Adrenal gland (tissue), 12 donors: ENCODE measurements around the gene MAZ. TPM values are rescaled to one million over a fixed set of nuclear protein-coding genes. Genes with fewer than 3 reads are reported as not detected.
"Not testable (repeated sequence)": the region's sequence is repeated elsewhere in the genome, so short reads cannot be mapped to it uniquely, and the experiment has no call there.

Experiments used
- DNase-seq, 7 donors: peaks; one replicate each; pipeline ENCODE4 v3.0.0-alpha.2; 2019 to 2020
- H3K27ac ChIP-seq, 5 donors: fragments of 200-600 bp; sonication (generic) in 4 of 5; 1 replicate in 3 of 5; 2 replicates in 2 of 5; pipeline versions ENCODE4 v1.5.1 to v1.8.0; 2016 to 2020; ENCODE audit warnings: mild to moderate bottlenecking in 1 of 5
- H3K27me3 ChIP-seq: fragments of 200-600 bp; 2 replicates; pipeline ENCODE4 v1.8.0; 2021
- H3K36me3 ChIP-seq, 2 donors: fragments of 200-600 bp; replicated peaks in 1 of 2; 1 replicate in 1 of 2; 2 replicates in 1 of 2; pipeline versions ENCODE4 v1.5.1 to v1.8.0; 2018 to 2022
- H3K4me1 ChIP-seq, 2 donors: fragments of 200-600 bp; replicated peaks in 1 of 2; 1 replicate in 1 of 2; 2 replicates in 1 of 2; pipeline versions ENCODE4 v1.5.1 to v1.8.0; 2018 to 2021
- H3K4me3 ChIP-seq, 4 donors: fragments of 200-600 bp; sonication (generic) in 3 of 4; one replicate each; pipeline ENCODE4 v1.5.1; 2016 to 2018
- H3K9me3 ChIP-seq, 3 donors: fragments of 200-600 bp; sonication (generic) in 1 of 3; replicated peaks in 1 of 3; 1 replicate in 2 of 3; 2 replicates in 1 of 3; pipeline versions ENCODE4 v1.5.1 to v1.8.0; 2016 to 2021
- CTCF ChIP-seq, 6 experiments: fragments of 450-650 bp in 4 of 6; fragments of 200-600 bp in 2 of 6; sonication (generic) in 1 of 6; IDR thresholded peaks; 1 replicate in 5 of 6; 2 replicates in 1 of 6; pipeline versions ENCODE4 v1.5.1 to v1.8.0; 2016 to 2021; ENCODE audit warnings: antibody characterized with exemption in 6 of 6, mild to moderate bottlenecking in 2 of 6, moderate library complexity in 1 of 6
- POLR2A ChIP-seq, 2 donors: fragments of 450-650 bp; IDR thresholded peaks; one replicate each; pipeline ENCODE4 v1.6.1; 2017; ENCODE audit warnings: antibody characterized with exemption in 2 of 2, mild to moderate bottlenecking in 2 of 2, moderate library complexity in 1 of 2
- WGBS, 4 donors: extraction: QIAGEN DNeasy Blood & Tissue Kit in 2 of 4; methylation state at CpG; one replicate each; pipeline versions ENCODE4 v1.1.5 to v1.1.7; 2013 to 2017; 5-methylcytosine and 5-hydroxymethylcytosine counted together
- intact Hi-C, 2 donors: fragments of 100-400 bp; cut with DNase I; formaldehyde crosslinking; loops; one replicate each; pipeline versions ENCODE4 v1.14.1 to v1.15.0; 2022 to 2023
- polyA plus RNA-seq, 3 donors: library from polyadenylated mRNA; stranded (reverse); fragments of 200-250 nt in 2 of 3; fragments of 350-450 nt in 1 of 3; fragmentation: Illumina TruSeq in 1 of 3; extraction: RNeasy Lipid Tissue Mini Kit (QIAGEN cat#74804) in 1 of 3; gene quantifications; one replicate each; pipeline ENCODE4 v1.2.3, GENCODE V29; 2013 to 2014
- total RNA-seq, 9 donors: library from RNA; depleted of rRNA in 4 of 9; stranded (reverse); fragments of >200 nt in 4 of 9; fragments of 120-200 nt in 1 of 9; fragmentation: NEBNext Ultra II Directional in 1 of 9; extraction: Animal tissue kit (Norgen Biotek cat#: 25700) in 1 of 9; gene quantifications; one replicate each; pipeline versions ENCODE4 v1.1.0 to v1.2.4, GENCODE V29; 2013 to 2023
- donor health status: healthy with polysubstance abuse.
- donor health status: Bipolar disorder and iron deficiency.
- donor health status: DM: yes; HTN: yes; CAD: no.
- donor health status: DM: no; HTN: no; CAD: no.
- donor health status: DM: no; HTN: no; CAD: no.
- donor health status: DM: yes; HTN: yes; CAD: no.

The MAZ gene
- total and polyA plus RNA-seq, 12 donors = 78.8 to 304 (median 143) TPM

GRCh38 chr16:29777576-29778350 is 28.6 kb upstream of the MAZ start, which contains the start of gene ZG16:
TSS of gene ZG16 (plus strand) at chr16:29778256. CDS start at chr16:29779267, 1,011 bp downstream.
- no peaks in the 10 kb centered on the region for H3K36me3 ChIP-seq
- WGBS, 4 donors = 71 to 85% (median 76%) methylated on average over 9 to 10 of the region's 10 CpGs
- H3K9me3 ChIP-seq = no peaks in the 10 kb centered on the region
- DNase-seq = no peak
- no peak within 1 kb of the TSS for H3K4me3 ChIP-seq
- H3K27ac ChIP-seq = no peak within 1 kb of the TSS
- no peaks in the 10 kb centered on the region for H3K4me1 ChIP-seq
- intact Hi-C loops = loop anchor here in 1 of 2 donors (10.0 kb wide), 1 partner anchor 83 kb away; no protein-coding TSS in a partner anchor
- TF ChIP-seq CTCF (IDR thresholded peaks at IDR 0.05) = no peak
- no peak for TF ChIP-seq POLR2A (IDR thresholded peaks at IDR 0.05)
- no peaks in the 10 kb centered on the region for H3K27me3 ChIP-seq

GRCh38 chr16:29779474-29779873 is 26.9 kb upstream of the MAZ start:
- Histone ChIP-seq H3K27ac (no peak overlapping the region), H3K27me3 (no peaks in the 10 kb centered on the region), H3K36me3 (no peaks in the 10 kb centered on the region), H3K4me1 (no peaks in the 10 kb centered on the region), H3K9me3 (no peaks in the 10 kb centered on the region), H3K4me3 (no peak overlapping the region)
- 56 to 75% (median 69%) methylated on average over 10 of the region's 10 CpGs for WGBS, 4 donors
- intact Hi-C loops = loop anchor here in 1 of 2 donors (10.0 kb wide), 1 partner anchor 85 kb away; no protein-coding TSS in a partner anchor
- DNase-seq = no peak
- TF ChIP-seq POLR2A (IDR thresholded peaks at IDR 0.05) (no peak), CTCF (IDR thresholded peaks at IDR 0.05) (no peak)

GRCh38 chr16:29783094-29783953 is 23.0 kb upstream of the MAZ start:
- H3K36me3 ChIP-seq, H3K4me3 ChIP-seq, intact Hi-C loops, DNase-seq, H3K9me3 ChIP-seq, H3K27me3 ChIP-seq, H3K4me1 ChIP-seq, H3K27ac ChIP-seq: not testable (repeated sequence)
- WGBS, 4 donors = 78 to 82% (median 80%) methylated on average over 13 of the region's 13 CpGs

GRCh38 chr16:29784157-29784556 is 22.2 kb upstream of the MAZ start:
- WGBS, 4 donors = 87 to 96% (median 93%) methylated on average over 2 of the region's 2 CpGs
- H3K27ac ChIP-seq = no peak overlapping the region
- no peaks in the 10 kb centered on the region for H3K4me1 ChIP-seq
- no peak for DNase-seq
- no peak overlapping the region for H3K4me3 ChIP-seq
- intact Hi-C loops = no loop called here
- no peaks in the 10 kb centered on the region for H3K9me3 ChIP-seq
- no peaks in the 10 kb centered on the region for H3K27me3 ChIP-seq
- TF ChIP-seq CTCF (IDR thresholded peaks at IDR 0.05) (no peak), POLR2A (IDR thresholded peaks at IDR 0.05) (no peak)
- H3K36me3 ChIP-seq = no peaks in the 10 kb centered on the region
